ENCODE measurements around the gene OPRD1. TPM values are rescaled to one million over a fixed set of nuclear protein-coding genes. Genes with fewer than 3 reads are reported as not detected.
A peak's percentile ranks its signal among the peaks of the same experiment; 100 is the strongest.

OPRD1 gene
- total RNA-seq, 1 experiment from 2014 or later = not detected

DNA sequence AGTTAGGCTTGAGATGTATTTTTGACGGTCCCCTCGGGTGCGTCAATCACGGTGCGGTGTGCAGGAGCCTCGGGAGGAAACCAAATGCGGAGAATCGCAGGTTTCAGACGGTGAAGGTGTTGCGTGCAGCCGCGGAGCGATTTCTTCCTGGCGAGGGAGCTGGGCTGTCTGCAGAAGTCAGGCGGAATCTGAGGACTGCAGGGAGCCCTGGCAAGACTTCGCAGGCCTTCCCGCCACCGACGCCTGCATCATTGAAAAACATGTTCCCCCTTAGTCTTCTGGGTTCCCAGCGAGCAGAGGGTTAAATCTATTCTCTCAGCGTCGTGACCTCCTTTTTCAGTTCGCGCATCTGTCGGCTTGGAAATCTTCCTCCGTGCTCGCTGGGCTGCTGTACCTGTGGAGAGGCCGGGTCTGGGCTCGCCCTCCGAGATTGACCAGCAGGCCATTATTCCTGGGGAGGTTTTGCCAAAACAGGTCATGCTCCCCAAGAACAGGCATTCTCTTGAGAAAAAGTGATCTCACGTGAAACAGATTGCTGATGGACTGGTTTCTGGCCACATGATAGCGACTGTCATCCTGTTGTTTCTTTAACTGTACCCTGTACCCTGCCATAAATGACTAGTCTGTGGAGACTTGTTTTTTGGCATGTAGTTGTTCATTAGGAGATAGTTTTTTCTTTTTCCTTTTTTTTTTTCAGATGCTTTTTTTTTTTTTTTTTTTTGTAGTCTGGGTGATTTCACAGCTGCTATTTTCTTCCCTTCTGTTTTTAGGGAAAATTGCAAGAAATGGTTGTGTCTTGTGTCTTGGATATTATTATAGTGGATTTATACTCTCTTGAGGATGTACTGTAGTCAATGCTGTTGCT, 103.3 kb downstream of the OPRD1 start:
- Histone ChIP-seq H3K79me2 (ENCODE audit: low read length) (no peaks in the 10 kb centered on the region), H3K4me3 (ENCODE audit: low read length) (peak overlapping the region; percentile 72)

GRCh38 chr1:28917757-28918118, 105.8 kb downstream of the OPRD1 start:
- DNase-seq = no peak
- H3K36me3 ChIP-seq (ENCODE audit: insufficient read depth, low read length) = no peaks in the 10 kb centered on the region
- H2AFZ ChIP-seq (ENCODE audit: low read length) = no peak overlapping the region
- no peak overlapping the region for H3K27ac ChIP-seq (ENCODE audit: low read length)
- no peak overlapping the region for H3K9ac ChIP-seq (ENCODE audit: low read length)
- H3K4me2 ChIP-seq (ENCODE audit: low read depth, low read length, poor library complexity, severe bottlenecking) = no peak overlapping the region
- H3K79me2 ChIP-seq (ENCODE audit: low read length) = no peaks in the 10 kb centered on the region
- H3K9me3 ChIP-seq (ENCODE audit: low read length) = no peaks in the 10 kb centered on the region
- H3K9me2 ChIP-seq (replicated peaks; ENCODE audit: insufficient read depth, low read length) = no peaks in the 10 kb centered on the region
- H4K20me1 ChIP-seq (ENCODE audit: insufficient read depth, low read depth, low read length) = peaks cover 10% of the 10 kb centered on the region; the same call in 1 of the 2 replicates
- H3K4me3 ChIP-seq (ENCODE audit: low read length) = no peak overlapping the region
- peaks cover 22% of the 10 kb centered on the region for H3K4me1 ChIP-seq (ENCODE audit: low read length)
- H3K27me3 ChIP-seq (ENCODE audit: low read length) = no peaks in the 10 kb centered on the region

More for the DNA sequence above, 103.3 kb downstream of the OPRD1 start:
- Histone ChIP-seq H3K9me2 (replicated peaks; ENCODE audit: insufficient read depth, low read length) (no peaks in the 10 kb centered on the region), H3K9me3 (ENCODE audit: low read length) (no peaks in the 10 kb centered on the region), H3K9ac (ENCODE audit: low read length) (peak overlapping the region; percentile 72), H3K36me3 (ENCODE audit: insufficient read depth, low read length) (no peaks in the 10 kb centered on the region), H3K27me3 (ENCODE audit: low read length) (no peaks in the 10 kb centered on the region), H3K4me1 (ENCODE audit: low read length) (peaks cover 22% of the 10 kb centered on the region), H3K27ac (ENCODE audit: low read length) (no peak overlapping the region), H3K4me2 (ENCODE audit: low read depth, low read length, poor library complexity, severe bottlenecking) (peak overlapping the region; percentile 75), H4K20me1 (ENCODE audit: insufficient read depth, low read depth, low read length) (peaks cover 5% of the 10 kb centered on the region; the same call in 1 of the 2 replicates), H2AFZ (ENCODE audit: low read length) (peak overlapping the region; percentile 91; the same call in 1 of the 2 replicates)
- DNase-seq = peak; percentile 48

Small RNA genes within 50 kb of the gene (small RNA-seq; reads per million reads assigned to genes)
- not detected for gene RF00019

Other genes with a start within 250 kb of the OPRD1 start
- gene RAB42, start 219.9 kb upstream of the OPRD1 start, total RNA-seq (2014; rRNA removed; shearing (Covaris generic); ENCODE audit: low replicate concordance) = 0.37 and 2.2 TPM in 2 replicates
- gene TAF12, start 169.1 kb upstream of the OPRD1 start, total RNA-seq (2014; rRNA removed; shearing (Covaris generic); ENCODE audit: low replicate concordance) = 39.5 and 40.9 TPM in 2 replicates
- not detected in 2 replicates for gene RNU11, start 163.6 kb upstream of the OPRD1 start, total RNA-seq (2014; rRNA removed; shearing (Covaris generic); ENCODE audit: low replicate concordance)
- gene GMEB1, start 143.4 kb upstream of the OPRD1 start, total RNA-seq (2014; rRNA removed; shearing (Covaris generic); ENCODE audit: low replicate concordance) = 7.2 and 8.8 TPM in 2 replicates
- gene YTHDF2, start 75.2 kb upstream of the OPRD1 start, total RNA-seq (2014; rRNA removed; shearing (Covaris generic); ENCODE audit: low replicate concordance) = 44.0 and 52.5 TPM in 2 replicates
- 17.3 and 17.5 TPM in 2 replicates for gene EPB41, start 102.4 kb downstream of the OPRD1 start, total RNA-seq (2014; rRNA removed; shearing (Covaris generic); ENCODE audit: low replicate concordance)